ENCODE data around the gene HIGD1A. TPM values are rescaled to one million over a fixed set of nuclear protein-coding genes. Genes with fewer than 3 reads are reported as not detected.

Gene HIGD1A
- total and polyA plus RNA-seq, 9 of the 15 experiments (the other 6 are each of a cell fraction or from before 2014, with no cell fraction given), result 165 to 1,185 (median 333) TPM

GRCh38 chr3:42823351-42823750, 19.1 kb upstream of the HIGD1A start:
- BruUV-seq (replicated peaks), result no TSS peak
- Histone ChIP-seq H3K9ac (ENCODE audit: insufficient read depth in 1 of 2, low read depth in 2 of 2, low read length in 2 of 2) (no peak overlapping the region), H3K4me1 (replicated peaks in 1 of 2; ENCODE audit: control insufficient read depth in 2 of 2, insufficient read depth in 2 of 2, low read length in 2 of 2) (no peaks in the 10 kb centered on the region), H3K27me3 (ENCODE audit: control insufficient read depth in 2 of 2, insufficient read depth in 2 of 2, low read length in 2 of 2) (0 out of 5 replicates have a peak, but pooled peaks cover 2 to 4% of the 10 kb centered on the region in 2 experiments), H4K20me1 (replicated peaks; ENCODE audit: control insufficient read depth, insufficient read depth, low read length) (no peaks in the 10 kb centered on the region), H3K4me3 (no peak overlapping the region), H3K9me1 (ENCODE audit: control insufficient read depth, insufficient read depth, low read length) (no peaks in the 10 kb centered on the region), H3K4me2 (ENCODE audit: insufficient read depth, low read length) (peak overlapping the region; percentile 19; the same call in 1 of the 2 replicates), H3K79me2 (ENCODE audit: control insufficient read depth, insufficient read depth, low read length) (no peaks in the 10 kb centered on the region), H3K9me3 (replicated peaks; ENCODE audit: control insufficient read depth, insufficient read depth, low read depth, low read length) (no peaks in the 10 kb centered on the region), H3K36me3 (ENCODE audit: control insufficient read depth, insufficient read depth, low read length) (no peaks in the 10 kb centered on the region), H3K27ac (ENCODE audit: extremely low read depth, low read depth, low read length) (no peak overlapping the region), H2AFZ (ENCODE audit: low read depth, low read length) (no peak overlapping the region)
- intact Hi-C loops (cut with micrococcal nuclease), result no loop called here
- peak; percentile 42 for ATAC-seq
- in situ Hi-C loops (cut with MboI), result no loop called here
- TF ChIP-seq ZFP91 (CRISPR knock-in tag; IDR thresholded peaks at IDR 0.05) (no peak), ARID2 (IDR thresholded peaks at IDR 0.05) (no peak), EP400 (IDR thresholded peaks at IDR 0.05) (no peak), ZFP1 (CRISPR knock-in tag; IDR thresholded peaks at IDR 0.05) (no peak), ZNF184 (CRISPR knock-in tag; IDR thresholded peaks at IDR 0.05) (no peak), ETV6 (IDR thresholded peaks at IDR 0.05; ENCODE audit: borderline replicate concordance in 1 of 2, low read depth in 2 of 2, low read length in 1 of 2) (no peak), ETV6 (CRISPR knock-in tag; IDR thresholded peaks at IDR 0.05; ENCODE audit: borderline replicate concordance) (no peak), TGIF2 (CRISPR knock-in tag; IDR thresholded peaks at IDR 0.05) (no peak), SP1 (CRISPR knock-in tag; IDR thresholded peaks at IDR 0.05) (no peak), NUFIP1 (IDR thresholded peaks at IDR 0.05; ENCODE audit: partially characterized antibody) (no peak), HDAC8 (tag; IDR thresholded peaks at IDR 0.05) (no peak), DACH1 (IDR thresholded peaks at IDR 0.05; ENCODE audit: partially characterized antibody) (no peak)
- 0% methylated on average over 2 of the region's 2 CpGs for WGBS (ENCODE audit: insufficient coverage, low coverage, missing lambda C conversion rate)
- DNase-seq (ENCODE audit: extremely low read depth in 1 of 4, low spot score in 3 of 4), result no peak
- POLR2A ChIA-PET, result no interaction called here
- CTCF ChIA-PET (ENCODE audit: low intra/inter-chr PET ratio), result no interaction called here
- no peak for FAIRE-seq
